Activated T-helper 2 cell treated with anti-CD3 and anti-CD28 coated beads, Interferon-gamma antibody, Interleukin-2, Interleukin-4, amounts not matched to agents 10 μg/mL and 5 μg/mL and 100 μg/mL, durations not matched to agents 14 hours and 24 hours and 36 hours (primary cell): ENCODE measurements around the gene WDHD1. TPM values are rescaled to one million over a fixed set of nuclear protein-coding genes. Genes with fewer than 3 reads are reported as not detected.
"Not testable (repeated sequence)": the region's sequence is repeated elsewhere in the genome, so short reads cannot be mapped to it uniquely, and the experiment has no call there.

ENCODE experiments used
- DNase-seq: peaks from one replicate; pipeline ENCODE4 v3.0.0; 2021; ENCODE audit warnings: low spot score
- H3K27ac Mint-ChIP-seq: one replicate; pipeline ENCODE4 v1.8.0; 2021; ENCODE audit warnings: mixed read lengths
- H3K27me3 Mint-ChIP-seq: one replicate; pipeline ENCODE4 v1.8.0; 2021; ENCODE audit warnings: low read depth, mixed read lengths
- H3K36me3 Mint-ChIP-seq: one replicate; pipeline ENCODE4 v1.8.0; 2021; ENCODE audit warnings: low read depth, mixed read lengths
- H3K4me1 Mint-ChIP-seq: one replicate; pipeline ENCODE4 v1.8.0; 2021; ENCODE audit warnings: low read depth, mixed read lengths
- H3K4me3 Mint-ChIP-seq: one replicate; pipeline ENCODE4 v1.8.0; 2021; ENCODE audit warnings: low read depth, mild to moderate bottlenecking, moderate library complexity, mixed read lengths
- H3K9me3 Mint-ChIP-seq: one replicate; pipeline ENCODE4 v1.8.0; 2021; ENCODE audit warnings: mixed read lengths
- intact Hi-C: fragments of 100-400 bp; cut with micrococcal nuclease; formaldehyde crosslinking; loops from one replicate; pipeline ENCODE4 v1.15.1; 2023
- total RNA-seq: library from RNA; stranded (reverse); gene quantifications from 2 replicates; pipeline ENCODE4 v1.2.3, GENCODE V29; 2022

Gene WDHD1
- total RNA-seq, 1 donor from 2014 or later, result 51.3 TPM

GRCh38 chr14:54935958-54936357, 90.9 kb downstream of the WDHD1 start:
- H3K4me3 Mint-ChIP-seq, result no peak overlapping the region
- intact Hi-C loops, result no loop called here
- peaks cover 11% of the 10 kb centered on the region for H3K36me3 Mint-ChIP-seq
- no peak for DNase-seq
- H3K27ac Mint-ChIP-seq, result no peak overlapping the region
- no peaks in the 10 kb centered on the region for H3K9me3 Mint-ChIP-seq
- no peaks in the 10 kb centered on the region for H3K27me3 Mint-ChIP-seq
- peaks cover 8% of the 10 kb centered on the region for H3K4me1 Mint-ChIP-seq

- DNase-seq, result no peak
- no peak overlapping the region for H3K27ac Mint-ChIP-seq
- H3K4me3 Mint-ChIP-seq, result no peak overlapping the region
- no peaks in the 10 kb centered on the region for H3K9me3 Mint-ChIP-seq
- H3K36me3 Mint-ChIP-seq, result peaks cover 4% of the 10 kb centered on the region
- no peaks in the 10 kb centered on the region for H3K27me3 Mint-ChIP-seq
- peaks cover 8% of the 10 kb centered on the region for H3K4me1 Mint-ChIP-seq
- intact Hi-C loops, result no loop called here
Measured at GRCh38 chr14:54935100-54935499, 91.8 kb downstream of the WDHD1 start.

- no peaks in the 10 kb centered on the region for H3K9me3 Mint-ChIP-seq
- intact Hi-C loops, result no loop called here
- H3K4me3 Mint-ChIP-seq, result no peak overlapping the region
- DNase-seq, result no peak
- no peaks in the 10 kb centered on the region for H3K27me3 Mint-ChIP-seq
- no peaks in the 10 kb centered on the region for H3K36me3 Mint-ChIP-seq
- H3K4me1 Mint-ChIP-seq, result peaks cover 8% of the 10 kb centered on the region
- H3K27ac Mint-ChIP-seq, result no peak overlapping the region
Measured at GRCh38 chr14:54933006-54933405, 93.9 kb downstream of the WDHD1 start.

- no peak overlapping the region for H3K27ac Mint-ChIP-seq
- no peak overlapping the region for H3K4me3 Mint-ChIP-seq
- no peaks in the 10 kb centered on the region for H3K36me3 Mint-ChIP-seq
- H3K4me1 Mint-ChIP-seq, result peaks cover 11% of the 10 kb centered on the region
- H3K27me3 Mint-ChIP-seq, result no peaks in the 10 kb centered on the region
- DNase-seq, result no peak
- H3K9me3 Mint-ChIP-seq, result no peaks in the 10 kb centered on the region
- intact Hi-C loops, result no loop called here
Measured at GRCh38 chr14:54931598-54932340, 95.1 kb downstream of the WDHD1 start.

GRCh38 chr14:54931101-54931500, 95.8 kb downstream of the WDHD1 start:
- intact Hi-C loops, result no loop called here
- Mint-ChIP-seq H3K27me3 (no peaks in the 10 kb centered on the region), H3K27ac (no peak overlapping the region), H3K9me3 (no peaks in the 10 kb centered on the region), H3K4me1 (peaks cover 11% of the 10 kb centered on the region), H3K4me3 (no peak overlapping the region), H3K36me3 (no peaks in the 10 kb centered on the region)
- DNase-seq, result no peak

- intact Hi-C loops, result no loop called here
- Mint-ChIP-seq H3K27me3 (no peaks in the 10 kb centered on the region), H3K36me3 (no peaks in the 10 kb centered on the region), H3K9me3 (no peaks in the 10 kb centered on the region), H3K4me1 (peaks cover 11% of the 10 kb centered on the region), H3K27ac (no peak overlapping the region), H3K4me3 (no peak overlapping the region)
- no peak for DNase-seq
Measured at GRCh38 chr14:54929556-54929955, 97.3 kb downstream of the WDHD1 start.

GRCh38 chr14:54928216-54928615, 98.7 kb downstream of the WDHD1 start:
- H3K4me3 Mint-ChIP-seq, result no peak overlapping the region
- DNase-seq, result no peak
- intact Hi-C loops, result no loop called here
- no peaks in the 10 kb centered on the region for H3K36me3 Mint-ChIP-seq
- no peaks in the 10 kb centered on the region for H3K9me3 Mint-ChIP-seq
- no peaks in the 10 kb centered on the region for H3K27me3 Mint-ChIP-seq
- H3K4me1 Mint-ChIP-seq, result peaks cover 11% of the 10 kb centered on the region
- H3K27ac Mint-ChIP-seq, result no peak overlapping the region

- Mint-ChIP-seq H3K4me3 (no peak overlapping the region), H3K4me1 (peaks cover 14% of the 10 kb centered on the region), H3K36me3 (no peaks in the 10 kb centered on the region), H3K9me3 (no peaks in the 10 kb centered on the region), H3K27ac (no peak overlapping the region), H3K27me3 (no peaks in the 10 kb centered on the region)
- DNase-seq, result no peak
- intact Hi-C loops, result no loop called here
Measured at GRCh38 chr14:54927551-54927950, 99.3 kb downstream of the WDHD1 start.

GRCh38 chr14:54926570-54926969, 100.3 kb downstream of the WDHD1 start:
- peaks cover 15% of the 10 kb centered on the region for H3K4me1 Mint-ChIP-seq
- H3K36me3 Mint-ChIP-seq, H3K4me3 Mint-ChIP-seq, intact Hi-C loops, H3K9me3 Mint-ChIP-seq, H3K27ac Mint-ChIP-seq, H3K27me3 Mint-ChIP-seq, DNase-seq: not testable (repeated sequence)

GRCh38 chr14:54922598-54922997, 104.3 kb downstream of the WDHD1 start:
- no peaks in the 10 kb centered on the region for H3K27me3 Mint-ChIP-seq
- no peaks in the 10 kb centered on the region for H3K9me3 Mint-ChIP-seq
- DNase-seq, result no peak
- intact Hi-C loops, result no loop called here
- H3K27ac Mint-ChIP-seq, result no peak overlapping the region
- peaks cover 8% of the 10 kb centered on the region for H3K4me1 Mint-ChIP-seq
- H3K36me3 Mint-ChIP-seq, result no peaks in the 10 kb centered on the region
- no peak overlapping the region for H3K4me3 Mint-ChIP-seq

GRCh38 chr14:54920052-54920451, 106.8 kb downstream of the WDHD1 start:
- Mint-ChIP-seq H3K4me1 (peaks cover 5% of the 10 kb centered on the region), H3K4me3 (no peak overlapping the region), H3K27me3 (no peaks in the 10 kb centered on the region), H3K27ac (no peak overlapping the region), H3K9me3 (no peaks in the 10 kb centered on the region), H3K36me3 (no peaks in the 10 kb centered on the region)
- no peak for DNase-seq
- intact Hi-C loops, result no loop called here

GRCh38 chr14:54919330-54919729, 107.6 kb downstream of the WDHD1 start:
- Mint-ChIP-seq H3K9me3 (no peaks in the 10 kb centered on the region), H3K36me3 (no peaks in the 10 kb centered on the region), H3K27me3 (no peaks in the 10 kb centered on the region), H3K4me1 (peaks cover 5% of the 10 kb centered on the region), H3K4me3 (no peak overlapping the region), H3K27ac (no peak overlapping the region)
- no peak for DNase-seq
- intact Hi-C loops, result no loop called here

- H3K4me1 Mint-ChIP-seq, result peaks cover 5% of the 10 kb centered on the region
- H3K27ac Mint-ChIP-seq, result no peak overlapping the region
- DNase-seq, result no peak
- no peaks in the 10 kb centered on the region for H3K9me3 Mint-ChIP-seq
- no peak overlapping the region for H3K4me3 Mint-ChIP-seq
- no peaks in the 10 kb centered on the region for H3K36me3 Mint-ChIP-seq
- H3K27me3 Mint-ChIP-seq, result no peaks in the 10 kb centered on the region
- intact Hi-C loops, result no loop called here
Measured at GRCh38 chr14:54918427-54918826, 108.5 kb downstream of the WDHD1 start.

- intact Hi-C loops, result no loop called here
- no peak overlapping the region for H3K4me3 Mint-ChIP-seq
- no peaks in the 10 kb centered on the region for H3K4me1 Mint-ChIP-seq
Measured at GRCh38 chr14:54916101-54916500, 110.8 kb downstream of the WDHD1 start.

More at GRCh38 chr14:54916101-54916500, 110.8 kb downstream of the WDHD1 start:
- H3K9me3 Mint-ChIP-seq, result no peaks in the 10 kb centered on the region
- H3K27me3 Mint-ChIP-seq, result no peaks in the 10 kb centered on the region
- no peak for DNase-seq
- H3K27ac Mint-ChIP-seq, result no peak overlapping the region
- H3K36me3 Mint-ChIP-seq, result no peaks in the 10 kb centered on the region
